ENCODE data around the gene RNF175. TPM values are rescaled to one million over a fixed set of nuclear protein-coding genes. Genes with fewer than 3 reads are reported as not detected.

Gene RNF175
- total RNA-seq, 1 experiment from 2014 or later = 0.90 TPM

DNA sequence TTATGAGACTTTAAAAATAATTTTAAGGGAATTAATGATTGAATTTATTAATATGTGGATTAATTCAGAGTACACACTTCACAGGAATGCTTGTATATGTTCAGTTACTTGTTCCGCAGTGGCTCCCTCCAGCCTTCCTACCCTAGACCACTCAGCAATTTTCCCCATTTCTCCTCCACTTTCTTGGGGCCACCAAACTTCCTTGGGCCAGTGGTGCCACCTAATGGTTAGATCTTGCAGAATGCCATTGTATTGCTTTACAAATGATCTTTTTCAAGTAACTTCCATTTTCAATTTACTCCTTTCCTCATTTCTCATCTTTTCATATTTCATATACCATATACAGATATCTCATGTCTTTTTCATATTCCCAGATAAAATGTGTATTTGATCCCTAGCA lies 3.6 kb upstream of the RNF175 start:
- DNase-seq (ENCODE audit: low read depth, low spot score) = peak; percentile 42
- in situ Hi-C loops (cut with HindIII; ENCODE audit: low pct_unique_long_range_greater_than_20kb, low sequenced_read_pairs) = no loop called here

DNA sequence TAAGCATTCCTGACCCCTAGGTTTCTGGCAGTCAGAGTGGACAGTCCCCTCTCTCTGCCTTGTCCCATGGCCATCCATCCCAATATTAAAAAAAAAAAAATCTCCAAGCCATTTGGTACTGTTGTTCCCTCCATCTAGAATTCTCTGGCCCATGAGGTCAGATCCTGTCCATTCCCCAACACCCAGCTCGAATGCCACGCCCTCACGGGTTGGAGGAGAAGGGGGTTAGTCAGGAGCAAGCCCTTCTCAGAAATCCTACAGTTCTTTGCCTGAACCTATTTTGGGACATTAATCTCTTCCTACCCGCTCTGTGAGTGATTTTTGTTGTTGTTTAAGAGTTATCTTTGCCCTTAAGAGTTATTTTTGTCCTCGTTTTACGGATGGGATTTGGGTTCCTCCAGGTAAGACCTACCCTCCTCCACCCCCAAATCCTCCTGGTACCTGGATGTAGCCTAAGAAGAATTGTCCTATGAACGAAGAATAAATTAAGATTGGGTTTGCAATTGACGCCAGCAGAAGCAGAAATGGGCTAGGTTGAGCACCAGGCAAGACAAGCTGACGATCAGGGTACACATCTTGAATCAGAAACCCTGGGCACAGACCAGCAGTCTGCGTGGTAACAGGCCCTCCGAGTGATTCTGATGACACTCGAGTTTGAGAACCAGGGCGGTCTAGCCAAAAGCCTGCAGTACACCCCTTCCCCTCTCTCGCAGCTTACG lies 977 bp downstream of the RNF175 start:
- no peak for DNase-seq (ENCODE audit: low read depth, low spot score)
- in situ Hi-C loops (cut with HindIII; ENCODE audit: low pct_unique_long_range_greater_than_20kb, low sequenced_read_pairs) = no loop called here

- in situ Hi-C loops (cut with HindIII; ENCODE audit: low pct_unique_long_range_greater_than_20kb, low sequenced_read_pairs) = no loop called here
- no peak for DNase-seq (ENCODE audit: low read depth, low spot score)
Measured at GRCh38 chr4:153758136-153758535, 1.7 kb downstream of the RNF175 start.

DNA sequence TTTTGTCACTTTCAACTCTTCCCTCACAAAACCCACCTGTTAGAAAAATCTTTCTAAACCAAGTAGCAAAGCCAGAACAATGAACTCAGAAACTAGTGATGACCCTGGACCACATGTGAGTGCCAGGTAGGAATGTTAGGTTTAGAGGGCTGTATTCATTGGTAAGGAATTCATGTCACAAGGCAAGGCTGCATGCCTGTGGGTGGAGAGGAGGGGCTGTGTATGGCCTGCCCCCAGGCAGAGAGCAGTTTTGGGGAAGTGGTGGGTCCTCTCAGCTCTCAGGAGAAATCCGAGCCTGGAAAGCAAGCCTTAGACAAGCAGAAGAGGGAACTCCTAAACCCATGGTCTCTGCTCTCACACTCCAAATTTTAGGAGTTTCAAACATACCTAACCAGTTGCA lies 2.4 kb downstream of the RNF175 start:
- no peak for DNase-seq (ENCODE audit: low read depth, low spot score)
- in situ Hi-C loops (cut with HindIII; ENCODE audit: low pct_unique_long_range_greater_than_20kb, low sequenced_read_pairs) = no loop called here

DNA sequence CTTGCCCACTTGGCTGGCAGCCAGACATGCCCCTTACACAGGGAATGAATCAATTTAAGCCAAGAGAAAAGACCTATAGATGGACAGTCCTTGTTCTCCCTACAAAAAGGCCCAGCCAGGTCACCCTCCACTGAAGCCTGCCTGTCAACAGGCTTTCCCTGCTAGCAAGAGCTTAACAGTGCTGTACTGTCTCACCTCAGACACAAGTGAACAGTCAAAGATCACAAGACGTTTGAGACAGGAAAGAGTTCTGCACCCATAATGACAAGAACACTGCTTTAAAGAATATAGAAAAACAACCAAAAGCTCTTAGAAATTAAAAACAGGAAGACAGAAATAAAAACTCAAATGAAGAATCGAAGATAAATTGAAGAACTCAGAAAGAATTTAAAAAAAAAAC lies 4.6 kb downstream of the RNF175 start:
- DNase-seq (ENCODE audit: low read depth, low spot score) = peak; percentile 59
- in situ Hi-C loops (cut with HindIII; ENCODE audit: low pct_unique_long_range_greater_than_20kb, low sequenced_read_pairs) = no loop called here

GRCh38 chr4:153750197-153750817 lies 9.5 kb downstream of the RNF175 start:
- peak; percentile 91 for DNase-seq (ENCODE audit: low read depth, low spot score)
- in situ Hi-C loops (cut with HindIII; ENCODE audit: low pct_unique_long_range_greater_than_20kb, low sequenced_read_pairs) = no loop called here

DNA sequence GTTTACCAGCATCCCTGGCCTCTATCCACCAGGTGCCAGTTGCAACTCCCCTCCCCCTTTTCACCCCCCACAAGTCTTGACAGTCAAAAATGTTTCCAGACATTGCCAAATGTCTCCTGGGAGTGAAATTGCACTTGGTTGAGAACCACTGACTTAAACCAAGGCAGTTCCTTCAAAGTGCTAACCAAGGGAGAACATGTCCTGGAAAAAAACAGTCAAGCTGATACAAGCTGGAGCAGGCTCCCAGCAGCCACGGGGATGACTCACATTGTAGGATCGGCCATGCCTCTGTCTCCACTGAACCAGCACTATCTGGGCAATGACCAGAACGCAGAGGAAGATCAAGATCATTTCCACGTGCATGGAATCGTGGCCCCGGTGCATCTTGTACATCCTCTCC lies 11.4 kb downstream of the RNF175 start:
- in situ Hi-C loops (cut with HindIII; ENCODE audit: low pct_unique_long_range_greater_than_20kb, low sequenced_read_pairs) = no loop called here
- DNase-seq (ENCODE audit: low read depth, low spot score) = no peak

GRCh38 chr4:153747406-153747955 lies 12.3 kb downstream of the RNF175 start:
- DNase-seq (ENCODE audit: low read depth, low spot score) = peak; percentile 54
- in situ Hi-C loops (cut with HindIII; ENCODE audit: low pct_unique_long_range_greater_than_20kb, low sequenced_read_pairs) = no loop called here

- in situ Hi-C loops (cut with HindIII; ENCODE audit: low pct_unique_long_range_greater_than_20kb, low sequenced_read_pairs) = no loop called here
- no peak for DNase-seq (ENCODE audit: low read depth, low spot score)
Measured at GRCh38 chr4:153745651-153746050, 14.2 kb downstream of the RNF175 start.

DNA sequence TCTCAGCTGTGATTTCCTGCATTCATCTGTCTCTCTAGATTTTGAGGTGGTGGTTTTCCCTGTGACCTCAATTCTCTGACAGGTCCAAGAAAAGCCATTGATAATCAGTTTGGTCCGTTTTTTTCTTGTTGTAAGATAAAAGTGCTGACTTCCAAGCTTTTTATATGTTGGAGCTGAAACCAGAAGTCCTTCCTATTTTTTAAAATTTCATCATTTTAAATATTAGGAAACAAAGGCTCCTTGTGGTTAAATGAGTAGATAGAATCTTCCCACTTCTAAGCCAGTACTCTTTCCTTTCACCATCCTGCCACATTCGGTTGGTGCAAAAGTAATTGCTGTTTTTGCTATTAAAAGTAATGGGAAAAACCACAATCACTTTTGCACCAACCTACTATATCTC lies 18.3 kb downstream of the RNF175 start:
- DNase-seq (ENCODE audit: low read depth, low spot score) = no peak
- in situ Hi-C loops (cut with HindIII; ENCODE audit: low pct_unique_long_range_greater_than_20kb, low sequenced_read_pairs) = no loop called here

DNA sequence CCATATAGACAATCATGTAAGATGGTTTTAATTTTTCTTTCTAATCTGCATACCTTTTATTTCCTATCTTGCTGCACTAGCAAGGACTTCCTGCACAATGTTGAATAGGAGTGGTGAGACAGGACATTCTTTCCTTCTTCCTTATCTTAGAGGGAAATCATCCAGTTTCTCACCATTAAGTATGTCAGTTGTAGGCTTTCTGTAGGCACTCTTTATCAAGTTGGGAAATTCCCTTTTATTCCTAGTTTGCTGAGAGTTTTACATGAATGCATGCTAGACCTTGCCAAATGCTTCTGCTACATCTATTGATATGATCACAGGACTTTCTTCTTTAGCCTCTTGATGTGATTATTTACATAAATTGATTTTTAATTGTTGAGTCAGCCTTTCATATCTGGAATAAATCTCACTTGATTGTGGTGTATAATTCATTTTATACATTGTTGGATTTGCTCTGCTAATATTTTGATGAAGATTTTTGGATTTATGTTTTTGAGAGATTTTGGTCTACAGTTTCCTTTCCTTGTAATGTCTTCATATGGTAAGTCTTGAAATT lies 23.8 kb downstream of the RNF175 start:
- no peak for DNase-seq (ENCODE audit: low read depth, low spot score)
- in situ Hi-C loops (cut with HindIII; ENCODE audit: low pct_unique_long_range_greater_than_20kb, low sequenced_read_pairs) = no loop called here

DNA sequence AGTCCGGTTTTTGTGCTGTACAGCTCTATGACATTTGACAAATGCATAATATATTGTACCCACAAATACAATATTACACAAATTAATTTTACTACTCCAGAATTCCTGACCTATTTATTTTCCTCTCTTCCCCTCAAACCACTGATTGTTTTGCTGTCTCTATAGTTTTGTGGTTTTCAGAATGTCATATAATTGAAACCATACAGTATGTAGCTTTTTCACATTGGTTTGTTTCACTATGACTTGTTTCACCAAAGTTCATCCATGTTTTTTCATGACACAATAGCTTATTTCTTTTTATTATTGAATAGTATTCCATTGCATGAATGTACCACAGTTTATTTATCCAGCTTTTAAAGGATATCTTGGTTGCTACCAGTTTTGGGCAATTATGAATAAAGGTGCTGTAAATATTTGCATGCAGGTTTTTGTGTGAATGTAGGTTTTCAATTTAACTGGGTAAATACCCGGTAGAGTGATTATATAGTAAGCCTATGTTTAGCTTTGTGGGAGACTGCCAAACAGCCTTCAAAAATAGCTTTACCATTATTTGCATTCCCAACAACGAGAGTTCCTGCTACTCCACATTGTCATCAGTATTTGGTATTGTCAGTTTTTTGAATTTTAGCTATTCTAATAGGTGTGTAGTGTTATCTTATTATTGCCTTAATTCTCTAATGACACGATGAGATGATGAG lies 25.9 kb downstream of the RNF175 start:
- in situ Hi-C loops (cut with HindIII; ENCODE audit: low pct_unique_long_range_greater_than_20kb, low sequenced_read_pairs) = no loop called here
- DNase-seq (ENCODE audit: low read depth, low spot score) = no peak

- in situ Hi-C loops (cut with HindIII; ENCODE audit: low pct_unique_long_range_greater_than_20kb, low sequenced_read_pairs) = no loop called here
- peak; percentile 93 for DNase-seq (ENCODE audit: low read depth, low spot score)
Measured at GRCh38 chr4:153731239-153731638, 28.6 kb downstream of the RNF175 start.

- DNase-seq (ENCODE audit: low read depth, low spot score) = no peak
- in situ Hi-C loops (cut with HindIII; ENCODE audit: low pct_unique_long_range_greater_than_20kb, low sequenced_read_pairs) = no loop called here
Measured at GRCh38 chr4:153729895-153730294, 29.9 kb downstream of the RNF175 start.

DNA sequence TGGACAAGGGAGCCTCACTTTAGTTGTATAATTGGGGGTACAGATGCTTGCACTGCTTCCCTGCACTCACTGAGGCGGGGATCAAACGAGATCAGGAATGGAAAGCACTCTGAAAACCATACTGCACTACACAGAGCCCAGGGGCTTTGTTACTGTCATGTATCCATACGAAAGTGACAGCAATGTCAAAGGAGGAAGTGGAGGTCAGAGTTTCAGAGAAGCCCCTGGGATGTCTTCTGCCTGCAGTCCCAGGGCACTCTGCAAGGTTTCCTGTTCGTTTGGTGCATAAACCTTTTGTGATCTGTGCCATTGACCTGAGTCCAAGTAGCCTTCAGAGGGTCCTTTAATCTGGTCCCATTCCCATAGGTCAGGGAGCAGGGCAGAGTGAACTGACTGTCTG lies 31.2 kb downstream of the RNF175 start:
- no peak for DNase-seq (ENCODE audit: low read depth, low spot score)
- in situ Hi-C loops (cut with HindIII; ENCODE audit: low pct_unique_long_range_greater_than_20kb, low sequenced_read_pairs) = no loop called here

- DNase-seq (ENCODE audit: low read depth, low spot score) = no peak
- in situ Hi-C loops (cut with HindIII; ENCODE audit: low pct_unique_long_range_greater_than_20kb, low sequenced_read_pairs) = no loop called here
Measured at GRCh38 chr4:153728151-153728550, 31.7 kb downstream of the RNF175 start.

DNA sequence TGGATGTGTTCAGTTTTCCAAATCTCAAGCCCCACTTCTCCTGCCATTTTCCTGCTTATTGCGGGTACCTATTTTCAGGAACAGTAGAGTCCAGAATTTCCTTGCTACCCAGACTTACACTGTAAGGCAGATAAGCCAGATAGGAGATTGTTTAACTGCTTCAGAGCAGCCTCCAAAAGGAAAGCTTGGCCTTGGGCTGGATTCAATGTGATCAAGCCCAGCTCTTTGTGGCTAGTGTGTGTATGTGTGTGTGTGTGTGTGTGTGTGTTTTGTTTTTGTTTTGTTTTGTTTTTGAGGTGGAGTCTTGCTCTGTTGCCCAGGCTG lies 34.0 kb downstream of the RNF175 start:
- DNase-seq (ENCODE audit: low read depth, low spot score) = no peak
- in situ Hi-C loops (cut with HindIII; ENCODE audit: low pct_unique_long_range_greater_than_20kb, low sequenced_read_pairs) = no loop called here

- in situ Hi-C loops (cut with HindIII; ENCODE audit: low pct_unique_long_range_greater_than_20kb, low sequenced_read_pairs) = no loop called here
- no peak for DNase-seq (ENCODE audit: low read depth, low spot score)
Measured at GRCh38 chr4:153725136-153725830, 34.5 kb downstream of the RNF175 start.

Measured in SK-MEL-5 (cell line).